ENCODE data around the gene SSH3. TPM values are rescaled to one million over a fixed set of nuclear protein-coding genes. Genes with fewer than 3 reads are reported as not detected.
"Not testable (repeated sequence)": the region's sequence is repeated elsewhere in the genome, so short reads cannot be mapped to it uniquely, and the experiment has no call there.

Gene SSH3
- total RNA-seq, 1 donor from 2014 or later, result 55.4 TPM

DNA sequence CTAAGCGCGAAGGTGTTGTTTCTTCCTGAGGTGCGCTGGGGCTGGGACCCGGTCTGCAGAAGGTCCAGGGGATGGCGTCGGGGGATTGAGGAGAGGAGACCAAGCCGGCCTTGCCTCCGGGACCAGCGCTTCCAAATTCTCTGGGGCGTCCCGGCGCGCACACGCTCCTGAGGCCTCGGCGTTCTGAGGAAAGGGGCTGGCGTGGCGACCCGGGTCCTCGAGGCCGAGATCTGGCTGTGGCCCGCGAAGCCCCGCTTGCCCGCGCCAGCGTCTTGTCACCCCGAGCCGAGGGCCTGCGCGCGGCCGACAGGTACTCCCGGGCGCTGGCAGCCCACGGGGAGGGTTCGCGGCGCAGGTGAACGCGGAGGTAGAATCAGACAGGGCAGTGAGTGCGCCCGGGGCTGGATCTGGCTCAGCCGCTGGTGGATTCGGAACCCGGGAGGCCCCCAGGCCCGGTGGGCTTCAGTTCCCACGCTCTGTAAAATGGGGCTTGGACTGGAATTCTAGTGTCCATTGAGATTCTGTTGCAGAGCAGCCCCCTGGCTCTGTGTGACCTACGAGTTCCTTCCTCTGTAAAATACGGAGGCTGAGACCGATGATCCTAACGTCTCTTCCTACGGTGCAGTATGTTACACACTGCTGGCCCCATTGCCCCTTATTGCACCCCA, 14.7 kb downstream of the SSH3 start:
- H3K27ac Mint-ChIP-seq, result peak overlapping the region; percentile 99
- peaks cover 4% of the 10 kb centered on the region for H3K27me3 Mint-ChIP-seq (ENCODE audit: low read depth)
- H3K36me3 Mint-ChIP-seq, result no peaks in the 10 kb centered on the region
- peak; percentile 34 for TF ChIP-seq CTCF (IDR thresholded peaks at IDR 0.05; ENCODE audit: unreplicated experiment)
- peak overlapping the region; percentile 95 for H3K4me3 Mint-ChIP-seq
- no peak for DNase-seq (ENCODE audit: low spot score in 2 of 2, unreplicated experiment in 2 of 2)
- H3K9me3 Mint-ChIP-seq, result no peaks in the 10 kb centered on the region
- H3K4me1 Mint-ChIP-seq, result peaks cover 10% of the 10 kb centered on the region

GRCh38 chr11:67318876-67319275, 15.5 kb downstream of the SSH3 start:
- H3K4me1 Mint-ChIP-seq; H3K36me3 Mint-ChIP-seq; DNase-seq (ENCODE audit: low spot score in 2 of 2, unreplicated experiment in 2 of 2); H3K9me3 Mint-ChIP-seq; H3K27ac Mint-ChIP-seq; H3K27me3 Mint-ChIP-seq (ENCODE audit: low read depth): not testable (repeated sequence)
- H3K4me3 Mint-ChIP-seq, result peak overlapping the region; percentile 95

GRCh38 chr11:67320011-67320410, 16.7 kb downstream of the SSH3 start:
- peaks cover 4% of the 10 kb centered on the region for H3K27me3 Mint-ChIP-seq (ENCODE audit: low read depth)
- H3K27ac Mint-ChIP-seq, result no peak overlapping the region
- H3K9me3 Mint-ChIP-seq, result no peaks in the 10 kb centered on the region
- no peak overlapping the region for H3K4me3 Mint-ChIP-seq
- no peak for DNase-seq (ENCODE audit: low spot score in 2 of 2, unreplicated experiment in 2 of 2)
- no peak for TF ChIP-seq CTCF (IDR thresholded peaks at IDR 0.05; ENCODE audit: unreplicated experiment)
- peaks cover 10% of the 10 kb centered on the region for H3K4me1 Mint-ChIP-seq
- H3K36me3 Mint-ChIP-seq, result peaks cover 2% of the 10 kb centered on the region

- no peak for TF ChIP-seq CTCF (IDR thresholded peaks at IDR 0.05; ENCODE audit: unreplicated experiment)
- Mint-ChIP-seq H3K9me3 (no peaks in the 10 kb centered on the region), H3K36me3 (peaks cover 2% of the 10 kb centered on the region), H3K4me1 (peaks cover 10% of the 10 kb centered on the region), H3K27ac (no peak overlapping the region), H3K27me3 (ENCODE audit: low read depth) (peaks cover 4% of the 10 kb centered on the region), H3K4me3 (no peak overlapping the region)
- no peak for DNase-seq (ENCODE audit: low spot score in 2 of 2, unreplicated experiment in 2 of 2)
Observed at GRCh38 chr11:67320691-67321090, 17.4 kb downstream of the SSH3 start.

DNA sequence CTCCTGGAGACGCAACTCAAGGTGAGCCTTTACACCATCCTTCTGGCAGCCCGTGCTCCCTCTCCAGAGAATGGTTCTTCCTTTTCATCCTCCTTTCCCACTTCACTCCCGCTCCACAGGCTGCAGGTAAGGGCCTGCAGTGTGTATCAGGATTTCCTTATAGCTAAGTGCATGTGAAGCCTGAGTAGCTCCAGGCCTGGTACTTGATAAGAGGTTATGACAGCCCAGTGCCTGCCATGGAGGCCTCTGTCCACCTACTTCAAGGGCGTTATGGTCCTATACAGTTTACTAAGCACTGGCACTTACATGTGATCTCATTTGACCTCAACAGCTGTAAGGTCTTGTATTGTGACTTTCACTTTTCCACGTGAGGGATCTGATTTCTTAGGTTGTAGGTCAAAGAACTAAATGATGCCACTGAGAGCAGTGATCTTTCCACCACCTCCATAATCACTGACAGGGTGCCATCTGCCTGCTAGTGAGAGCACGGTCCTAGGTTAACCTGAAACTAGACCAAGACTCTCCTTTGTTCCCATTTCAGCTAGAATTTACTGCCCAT, 18.1 kb downstream of the SSH3 start:
- Mint-ChIP-seq H3K36me3 (peaks cover 6% of the 10 kb centered on the region), H3K4me1 (peaks cover 10% of the 10 kb centered on the region), H3K27me3 (ENCODE audit: low read depth) (peaks cover 4% of the 10 kb centered on the region), H3K4me3 (no peak overlapping the region), H3K9me3 (no peaks in the 10 kb centered on the region), H3K27ac (no peak overlapping the region)
- no peak for TF ChIP-seq CTCF (IDR thresholded peaks at IDR 0.05; ENCODE audit: unreplicated experiment)
- DNase-seq (ENCODE audit: low spot score in 2 of 2, unreplicated experiment in 2 of 2), result no peak

- no peak overlapping the region for H3K27ac Mint-ChIP-seq
- TF ChIP-seq CTCF (IDR thresholded peaks at IDR 0.05; ENCODE audit: unreplicated experiment), result no peak
- peaks cover 6% of the 10 kb centered on the region for H3K36me3 Mint-ChIP-seq
- H3K4me3 Mint-ChIP-seq, result no peak overlapping the region
- H3K4me1 Mint-ChIP-seq, result peaks cover 7% of the 10 kb centered on the region
- H3K9me3 Mint-ChIP-seq, result no peaks in the 10 kb centered on the region
- peaks cover 4% of the 10 kb centered on the region for H3K27me3 Mint-ChIP-seq (ENCODE audit: low read depth)
- DNase-seq (ENCODE audit: low spot score in 2 of 2, unreplicated experiment in 2 of 2), result no peak
Observed at GRCh38 chr11:67322049-67322448, 18.7 kb downstream of the SSH3 start.

Measured in mesothelial cell of epicardium (in vitro differentiated cells).